Measurements from ENCODE around the gene CNNM2. TPM values are rescaled to one million over a fixed set of nuclear protein-coding genes. Genes with fewer than 3 reads are reported as not detected.
"Not testable (repeated sequence)": the region's sequence is repeated elsewhere in the genome, so short reads cannot be mapped to it uniquely, and the experiment has no call there.

CNNM2 gene
- total RNA-seq, 2 donors from 2014 or later, result 9.0 to 10.9 TPM

- no peak overlapping the region for H3K27ac Mint-ChIP-seq
- ATAC-seq (replicated peaks in 1 of 2), result no peak
- no peaks in the 10 kb centered on the region for H3K9me3 Mint-ChIP-seq
- no peak overlapping the region for H3K4me3 Mint-ChIP-seq
- H3K36me3 Mint-ChIP-seq (ENCODE audit: insufficient read depth in 2 of 2), result no peaks in the 10 kb centered on the region
- DNase-seq, result no peak
- no peaks in the 10 kb centered on the region for H3K27me3 Mint-ChIP-seq (ENCODE audit: low read depth)
- H3K4me1 Mint-ChIP-seq (ENCODE audit: low read depth), result no peaks in the 10 kb centered on the region
These were observed 45.1 kb downstream of the CNNM2 start for GRCh38 chr10:102962951-102963755.

GRCh38 chr10:102963756-102964025 is 45.6 kb downstream of the CNNM2 start:
- H3K9me3 Mint-ChIP-seq, result no peaks in the 10 kb centered on the region
- no peak overlapping the region for H3K27ac Mint-ChIP-seq
- H3K4me3 Mint-ChIP-seq, result no peak overlapping the region
- no peaks in the 10 kb centered on the region for H3K4me1 Mint-ChIP-seq (ENCODE audit: low read depth)
- H3K27me3 Mint-ChIP-seq (ENCODE audit: low read depth), result no peaks in the 10 kb centered on the region
- no peaks in the 10 kb centered on the region for H3K36me3 Mint-ChIP-seq (ENCODE audit: insufficient read depth in 2 of 2)
- no peak for DNase-seq
- no peak for ATAC-seq (replicated peaks in 1 of 2)

- DNase-seq; H3K27me3 Mint-ChIP-seq (ENCODE audit: low read depth); H3K27ac Mint-ChIP-seq; H3K36me3 Mint-ChIP-seq (ENCODE audit: insufficient read depth in 2 of 2); ATAC-seq (replicated peaks in 1 of 2); H3K9me3 Mint-ChIP-seq; H3K4me1 Mint-ChIP-seq (ENCODE audit: low read depth); H3K4me3 Mint-ChIP-seq: not testable (repeated sequence)
These were observed 46.0 kb downstream of the CNNM2 start for GRCh38 chr10:102964064-102964463.

GRCh38 chr10:102964713-102965112 is 46.6 kb downstream of the CNNM2 start:
- DNase-seq, result no peak
- H3K36me3 Mint-ChIP-seq (ENCODE audit: insufficient read depth in 2 of 2), result no peaks in the 10 kb centered on the region
- H3K9me3 Mint-ChIP-seq, result no peaks in the 10 kb centered on the region
- no peaks in the 10 kb centered on the region for H3K27me3 Mint-ChIP-seq (ENCODE audit: low read depth)
- ATAC-seq (replicated peaks in 1 of 2), result no peak
- H3K4me3 Mint-ChIP-seq, result no peak overlapping the region
- H3K4me1 Mint-ChIP-seq (ENCODE audit: low read depth), result no peaks in the 10 kb centered on the region
- no peak overlapping the region for H3K27ac Mint-ChIP-seq

DNA sequence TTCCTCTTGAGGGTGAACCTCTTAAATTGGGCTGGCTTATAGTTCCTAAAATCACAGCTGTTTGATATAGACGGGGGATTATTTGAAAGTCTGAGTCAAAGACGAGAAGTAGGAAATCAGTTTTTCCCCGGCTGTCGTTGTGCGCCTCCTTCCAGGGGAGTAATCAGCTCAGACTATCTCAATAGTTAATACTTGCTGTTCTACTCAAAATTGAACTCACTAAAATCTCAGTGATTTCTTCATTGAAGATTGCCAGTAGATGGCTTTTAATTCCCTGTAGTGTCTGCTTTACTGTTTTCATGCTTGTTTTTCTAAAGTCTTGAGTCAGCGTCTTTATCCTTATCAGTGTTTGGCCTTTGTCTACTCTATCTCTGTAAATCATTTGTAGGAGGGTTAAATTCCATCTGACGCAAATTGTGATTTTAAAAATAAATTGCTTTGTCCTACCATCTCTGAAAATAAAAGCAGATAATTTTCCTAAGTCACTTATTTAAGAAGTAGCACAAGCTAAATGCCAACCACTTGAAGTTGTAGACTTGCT is 47.3 kb downstream of the CNNM2 start:
- ATAC-seq (replicated peaks in 1 of 2), result no peak
- Mint-ChIP-seq H3K9me3 (no peaks in the 10 kb centered on the region), H3K27me3 (ENCODE audit: low read depth) (no peaks in the 10 kb centered on the region), H3K4me1 (ENCODE audit: low read depth) (no peaks in the 10 kb centered on the region), H3K4me3 (no peak overlapping the region), H3K36me3 (ENCODE audit: insufficient read depth in 2 of 2) (no peaks in the 10 kb centered on the region), H3K27ac (no peak overlapping the region)
- no peak for DNase-seq

DNA sequence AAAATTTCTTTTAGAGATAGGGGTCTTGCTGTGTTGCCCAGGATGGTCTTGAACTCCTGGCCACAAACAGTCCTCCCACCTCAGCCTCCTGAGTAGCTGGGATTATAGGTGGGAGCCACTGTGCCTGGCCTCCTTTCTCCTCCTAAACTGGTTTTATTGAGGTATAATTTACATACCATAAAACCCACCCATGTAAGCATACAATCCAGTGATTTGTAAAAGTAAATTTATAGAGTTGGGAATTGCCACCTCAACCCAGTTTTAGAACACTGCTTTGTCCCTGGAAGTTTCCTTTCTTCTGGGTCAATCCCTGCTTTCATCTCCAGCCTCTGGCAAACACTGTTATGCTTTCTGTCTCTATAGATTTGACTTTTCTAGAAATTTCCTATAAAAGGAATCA is 49.0 kb downstream of the CNNM2 start:
- ATAC-seq (replicated peaks in 1 of 2) (no peak), DNase-seq (no peak)
- Mint-ChIP-seq H3K36me3 (ENCODE audit: insufficient read depth in 2 of 2) (no peaks in the 10 kb centered on the region), H3K4me3 (no peak overlapping the region), H3K4me1 (ENCODE audit: low read depth) (no peaks in the 10 kb centered on the region), H3K27ac (no peak overlapping the region), H3K9me3 (no peaks in the 10 kb centered on the region), H3K27me3 (ENCODE audit: low read depth) (no peaks in the 10 kb centered on the region)

- no peaks in the 10 kb centered on the region for H3K9me3 Mint-ChIP-seq
- H3K27ac Mint-ChIP-seq, result no peak overlapping the region
- peaks cover 6% of the 10 kb centered on the region for H3K4me1 Mint-ChIP-seq (ENCODE audit: low read depth)
- DNase-seq (no peak), ATAC-seq (replicated peaks in 1 of 2) (no peak)
- no peaks in the 10 kb centered on the region for H3K36me3 Mint-ChIP-seq (ENCODE audit: insufficient read depth in 2 of 2)
- H3K27me3 Mint-ChIP-seq (ENCODE audit: low read depth), result no peaks in the 10 kb centered on the region
- H3K4me3 Mint-ChIP-seq, result no peak overlapping the region
These were observed 52.7 kb downstream of the CNNM2 start for GRCh38 chr10:102970562-102971340.

DNA sequence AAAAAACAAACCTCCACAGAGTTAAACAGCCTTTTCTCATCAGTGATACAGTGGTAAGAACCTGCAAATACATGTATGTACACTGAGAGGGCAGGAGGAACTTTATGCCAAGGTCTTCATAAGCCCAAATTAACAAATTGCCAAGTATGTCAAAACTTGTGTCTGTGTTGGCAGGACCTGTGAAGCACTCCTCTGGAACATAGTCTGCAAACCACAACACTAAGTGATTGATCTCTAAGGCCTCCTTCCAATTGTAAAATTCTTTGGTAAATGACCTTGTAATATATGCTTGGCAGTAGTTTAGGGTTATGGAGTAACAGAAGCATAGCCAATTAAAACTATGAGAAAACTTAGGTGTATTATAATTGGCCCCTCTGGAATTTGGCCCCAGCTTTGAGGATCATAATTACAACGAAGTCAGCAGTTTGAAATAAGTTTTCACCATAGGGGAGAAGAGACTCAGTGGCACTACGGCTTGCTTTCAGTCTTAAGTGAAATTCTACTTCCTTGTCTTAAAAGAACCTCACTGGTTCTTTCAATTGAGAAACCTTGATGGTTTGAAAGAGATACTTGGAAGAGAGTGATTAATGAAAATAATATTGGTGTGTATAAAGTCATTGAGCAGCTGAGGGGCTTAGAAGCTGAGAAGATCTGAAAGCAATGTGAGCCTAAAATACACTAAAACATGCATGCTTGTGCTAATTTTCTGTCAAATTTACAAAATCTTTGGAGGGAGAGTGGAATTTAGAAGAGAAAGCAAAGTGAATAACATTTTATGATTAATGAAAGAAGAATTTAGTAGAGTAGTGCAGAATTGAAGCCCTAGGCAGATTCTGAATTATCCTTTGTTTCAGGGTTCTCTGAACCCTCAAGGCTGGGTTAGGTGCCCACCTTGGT is 57.6 kb downstream of the CNNM2 start:
- DNase-seq, result no peak
- Mint-ChIP-seq H3K4me1 (ENCODE audit: low read depth) (peaks cover 6% of the 10 kb centered on the region), H3K27ac (no peak overlapping the region), H3K27me3 (ENCODE audit: low read depth) (no peaks in the 10 kb centered on the region), H3K36me3 (ENCODE audit: insufficient read depth in 2 of 2) (no peaks in the 10 kb centered on the region), H3K9me3 (no peaks in the 10 kb centered on the region), H3K4me3 (no peak overlapping the region)
- no peak for ATAC-seq (replicated peaks in 1 of 2)

DNA sequence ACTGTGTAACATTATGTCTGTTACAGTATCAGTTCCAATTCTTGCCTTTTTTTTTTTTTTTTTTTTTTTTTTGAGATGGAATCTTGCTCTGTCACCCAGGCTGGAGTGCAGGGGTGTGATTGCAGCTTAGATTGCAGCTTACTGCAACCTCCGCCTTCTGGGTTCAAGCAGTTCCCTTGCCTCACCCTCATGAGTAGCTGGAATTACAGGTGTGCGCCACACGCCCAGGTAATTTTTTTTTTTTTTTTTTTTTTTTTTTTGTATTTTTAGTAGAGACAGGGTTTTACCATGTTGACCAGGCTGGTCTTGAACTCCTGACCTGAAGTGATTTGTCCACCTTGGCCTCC is 58.3 kb downstream of the CNNM2 start:
- not testable (repeated sequence) for H3K9me3 Mint-ChIP-seq; H3K36me3 Mint-ChIP-seq (ENCODE audit: insufficient read depth in 2 of 2); H3K27me3 Mint-ChIP-seq (ENCODE audit: low read depth)

GRCh38 chr10:102982296-102982695 is 64.2 kb downstream of the CNNM2 start:
- Mint-ChIP-seq H3K9me3 (no peaks in the 10 kb centered on the region), H3K36me3 (ENCODE audit: insufficient read depth in 2 of 2) (no peaks in the 10 kb centered on the region), H3K27me3 (ENCODE audit: low read depth) (no peaks in the 10 kb centered on the region), H3K4me1 (ENCODE audit: low read depth) (no peaks in the 10 kb centered on the region), H3K4me3 (no peak overlapping the region), H3K27ac (no peak overlapping the region)
- DNase-seq, result no peak
- ATAC-seq (replicated peaks in 1 of 2), result no peak

More for the DNA sequence above, 58.3 kb downstream of the CNNM2 start:
- ATAC-seq (replicated peaks in 1 of 2); H3K4me3 Mint-ChIP-seq; DNase-seq; H3K27ac Mint-ChIP-seq; H3K4me1 Mint-ChIP-seq (ENCODE audit: low read depth): not testable (repeated sequence)

GRCh38 chr10:102984086-102984485 is 66.0 kb downstream of the CNNM2 start:
- no peak for ATAC-seq (replicated peaks in 1 of 2)
- no peaks in the 10 kb centered on the region for H3K27me3 Mint-ChIP-seq (ENCODE audit: low read depth)
- no peak overlapping the region for H3K27ac Mint-ChIP-seq
- no peak overlapping the region for H3K4me3 Mint-ChIP-seq
- H3K4me1 Mint-ChIP-seq (ENCODE audit: low read depth), result no peaks in the 10 kb centered on the region
- H3K36me3 Mint-ChIP-seq (ENCODE audit: insufficient read depth in 2 of 2), result no peaks in the 10 kb centered on the region
- DNase-seq, result no peak
- H3K9me3 Mint-ChIP-seq, result no peaks in the 10 kb centered on the region

- DNase-seq (no peak), ATAC-seq (replicated peaks in 1 of 2) (no peak)
- no peaks in the 10 kb centered on the region for H3K36me3 Mint-ChIP-seq (ENCODE audit: insufficient read depth in 2 of 2)
- peaks cover 8% of the 10 kb centered on the region for H3K4me1 Mint-ChIP-seq (ENCODE audit: low read depth)
- H3K27ac Mint-ChIP-seq, result no peak overlapping the region
- H3K4me3 Mint-ChIP-seq, result no peak overlapping the region
- H3K27me3 Mint-ChIP-seq (ENCODE audit: low read depth), result no peaks in the 10 kb centered on the region
- no peaks in the 10 kb centered on the region for H3K9me3 Mint-ChIP-seq
These were observed 67.7 kb downstream of the CNNM2 start for GRCh38 chr10:102985811-102986210.
